HL-60/S4 treated with phorbol 12-myristate 13-acetate at 8.2 ng/mL for 4 days and 3 days (cell line): Measurements from ENCODE around the gene CFB.
"Not testable (repeated sequence)": the region's sequence is repeated elsewhere in the genome, so short reads cannot be mapped to it uniquely, and the experiment has no call there.

Source experiments
- in situ Hi-C: fragments of 300-500 bp; cut with MboI; formaldehyde crosslinking; loops from 2 replicates; pipeline ENCODE4 v1.15.0; 2022; ENCODE audit warnings: low sequenced_read_pairs

CFB gene

GRCh38 chr6:31911826-31912585, 33.9 kb upstream of the CFB start:
- in situ Hi-C loops: no loop called here

DNA sequence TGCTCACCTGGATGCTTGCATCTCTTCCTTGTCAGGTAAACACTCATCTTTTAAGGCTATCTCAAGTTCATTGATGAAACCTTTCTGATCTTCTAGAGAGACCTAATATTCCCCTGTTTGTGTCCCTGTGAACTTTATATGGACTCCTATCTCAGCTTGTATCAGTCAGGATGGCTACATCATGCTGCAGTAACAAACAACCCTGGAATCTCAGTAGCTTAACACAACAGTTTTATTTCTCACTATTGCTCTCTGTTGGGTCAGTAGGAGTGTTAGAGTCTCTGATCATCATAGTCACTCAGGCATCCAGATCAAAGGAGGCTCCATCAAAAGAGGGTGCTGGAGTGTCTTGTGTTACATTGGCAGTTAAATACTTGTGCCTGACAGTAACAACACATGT, 30.5 kb upstream of the CFB start:
- in situ Hi-C loops: no loop called here

DNA sequence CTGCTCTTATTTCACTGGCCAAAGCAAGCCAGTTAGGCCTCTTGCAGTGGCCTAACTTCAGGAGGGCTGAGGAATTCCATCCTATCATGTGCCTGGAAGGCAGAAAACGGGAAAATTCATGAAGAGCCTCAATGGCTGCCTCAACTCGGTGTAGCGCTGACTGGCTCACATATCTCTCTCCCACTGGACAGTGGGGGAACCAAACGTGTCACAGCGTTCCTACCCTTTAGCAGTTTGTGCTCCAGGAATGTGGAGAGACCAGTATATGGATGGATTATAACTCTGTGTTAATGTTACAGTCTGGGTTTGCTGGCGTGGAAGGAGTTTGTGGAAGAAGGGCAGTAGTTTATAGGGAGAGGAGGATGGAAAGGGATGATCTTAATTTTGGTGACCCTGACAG, 30.1 kb upstream of the CFB start:
- in situ Hi-C loops: no loop called here

- in situ Hi-C loops: no loop called here
These were observed 27.7 kb upstream of the CFB start for GRCh38 chr6:31918069-31918720.

- in situ Hi-C loops: no loop called here
These were observed 26.1 kb upstream of the CFB start for GRCh38 chr6:31919624-31920303.

DNA sequence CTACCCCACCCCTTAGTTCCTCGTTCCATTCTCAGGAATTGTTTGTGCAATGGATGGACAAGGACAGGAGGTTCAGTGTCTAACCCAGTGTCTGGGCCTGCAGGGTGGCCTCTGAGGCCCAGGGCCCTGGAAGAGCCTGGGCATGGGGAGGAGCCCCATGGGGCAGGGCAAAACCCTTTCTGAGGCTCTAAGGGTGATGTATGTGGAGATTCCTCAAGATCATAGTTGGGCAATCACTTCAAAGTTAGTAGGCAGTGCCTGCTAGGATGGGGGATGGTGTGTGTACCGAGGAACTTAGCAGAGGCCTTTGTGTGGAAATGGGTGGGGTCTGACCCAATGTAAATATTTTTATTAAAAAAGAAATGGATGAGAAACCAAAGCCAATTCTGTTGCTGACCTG, 25.1 kb upstream of the CFB start:
- in situ Hi-C loops: no loop called here

DNA sequence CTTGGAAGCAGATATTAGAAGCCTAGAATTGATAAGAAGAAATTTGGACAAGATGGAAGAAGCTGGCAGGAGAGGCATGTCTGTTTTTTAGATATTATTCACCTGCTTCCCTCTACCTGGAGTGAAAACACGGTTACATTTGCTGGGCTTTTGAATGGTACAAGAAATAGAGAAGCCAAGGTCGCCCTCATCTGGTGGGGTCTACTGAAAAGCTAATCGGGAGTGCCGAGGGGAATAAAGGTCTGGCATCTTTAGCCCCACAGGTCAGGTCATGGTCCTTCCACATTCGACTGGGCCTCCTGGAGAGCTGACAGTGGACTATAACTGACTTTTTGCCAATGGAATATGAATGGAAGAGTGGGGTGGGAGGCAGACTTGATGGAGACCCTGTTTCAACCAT, 23.0 kb upstream of the CFB start:
- in situ Hi-C loops: no loop called here

GRCh38 chr6:31927242-31927862, 18.5 kb upstream of the CFB start, which contains the start of gene C2:
Gene C2 (plus strand): TSS chr6:31927717. CDS start chr6:31927753, 36 bp downstream.
- in situ Hi-C loops: no loop called here

DNA sequence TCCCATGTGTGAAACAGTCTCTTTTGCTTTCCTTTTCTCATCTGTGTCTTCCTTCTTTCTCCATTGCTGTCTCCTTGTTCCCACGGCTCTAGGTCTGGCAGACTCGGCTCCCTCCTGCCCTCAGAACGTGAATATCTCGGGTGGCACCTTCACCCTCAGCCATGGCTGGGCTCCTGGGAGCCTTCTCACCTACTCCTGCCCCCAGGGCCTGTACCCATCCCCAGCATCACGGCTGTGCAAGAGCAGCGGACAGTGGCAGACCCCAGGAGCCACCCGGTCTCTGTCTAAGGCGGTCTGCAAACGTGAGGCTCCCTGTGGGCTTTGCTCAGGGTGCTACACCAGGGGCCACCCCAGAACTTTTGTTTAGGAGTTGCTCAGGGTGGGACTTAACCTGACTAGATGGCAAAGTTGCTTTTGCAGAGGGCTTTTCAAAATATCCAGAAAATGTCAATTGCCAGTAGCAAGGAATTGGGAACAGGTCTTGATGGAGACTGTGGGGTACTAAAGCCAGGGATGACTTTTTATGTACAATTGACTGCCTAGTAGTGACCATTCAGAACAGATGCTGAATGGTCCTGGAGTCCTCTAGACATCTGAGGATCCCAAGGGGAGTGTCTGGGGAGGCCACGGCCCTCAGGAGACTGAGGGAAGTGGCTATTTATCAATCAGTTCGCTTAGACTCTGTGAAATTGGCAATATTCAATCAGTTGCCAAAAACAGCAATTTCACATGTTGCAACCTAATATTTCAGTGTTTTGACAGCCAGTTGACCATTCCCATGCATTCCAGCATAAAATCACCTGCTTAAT, 17.8 kb upstream of the CFB start:
- in situ Hi-C loops: no loop called here

- in situ Hi-C loops: no loop called here
These were observed 17.3 kb upstream of the CFB start for GRCh38 chr6:31928672-31928939.

GRCh38 chr6:31930962-31931361, 14.9 kb upstream of the CFB start:
- in situ Hi-C loops: no loop called here

DNA sequence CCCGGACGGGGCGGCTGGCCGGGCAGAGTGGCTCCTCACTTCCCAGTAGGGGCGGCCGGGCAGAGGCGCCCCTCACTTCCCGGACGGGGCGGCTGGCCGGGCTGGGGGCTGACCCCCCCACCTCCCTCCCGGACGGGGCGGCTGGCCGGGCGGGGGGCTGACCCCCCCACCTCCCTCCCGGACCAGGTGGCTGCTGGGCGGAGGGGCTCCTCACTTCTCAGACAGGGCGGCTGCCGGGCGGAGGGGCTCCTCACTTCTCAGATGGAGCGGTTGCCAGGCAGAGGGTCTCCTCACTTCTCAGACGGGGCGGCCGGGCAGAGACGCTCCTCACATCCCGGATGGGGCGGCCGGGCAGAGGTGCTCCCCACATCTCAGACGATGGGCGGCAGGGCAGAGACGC, 13.8 kb upstream of the CFB start:
- in situ Hi-C loops: not testable (repeated sequence)

- in situ Hi-C loops: no loop called here
These were observed 12.4 kb upstream of the CFB start for GRCh38 chr6:31933537-31933936.

GRCh38 chr6:31935021-31935420, 10.9 kb upstream of the CFB start:
- in situ Hi-C loops: no loop called here

DNA sequence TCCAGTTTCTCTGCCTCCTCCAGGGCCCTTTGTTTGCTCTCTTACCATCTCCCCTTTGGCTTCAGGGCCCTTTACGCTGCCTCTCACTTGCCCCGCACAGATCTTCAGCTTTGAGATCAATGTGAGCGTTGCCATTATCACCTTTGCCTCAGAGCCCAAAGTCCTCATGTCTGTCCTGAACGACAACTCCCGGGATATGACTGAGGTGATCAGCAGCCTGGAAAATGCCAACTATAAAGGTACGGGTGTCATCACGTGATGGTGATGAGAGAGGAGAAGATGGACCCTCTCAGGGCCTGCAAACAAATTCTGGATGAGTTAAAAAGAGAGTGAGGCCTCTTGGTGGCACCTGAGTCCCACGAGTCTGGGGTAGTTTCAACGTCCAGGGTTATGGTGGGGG, 10.1 kb upstream of the CFB start:
- in situ Hi-C loops: no loop called here

DNA sequence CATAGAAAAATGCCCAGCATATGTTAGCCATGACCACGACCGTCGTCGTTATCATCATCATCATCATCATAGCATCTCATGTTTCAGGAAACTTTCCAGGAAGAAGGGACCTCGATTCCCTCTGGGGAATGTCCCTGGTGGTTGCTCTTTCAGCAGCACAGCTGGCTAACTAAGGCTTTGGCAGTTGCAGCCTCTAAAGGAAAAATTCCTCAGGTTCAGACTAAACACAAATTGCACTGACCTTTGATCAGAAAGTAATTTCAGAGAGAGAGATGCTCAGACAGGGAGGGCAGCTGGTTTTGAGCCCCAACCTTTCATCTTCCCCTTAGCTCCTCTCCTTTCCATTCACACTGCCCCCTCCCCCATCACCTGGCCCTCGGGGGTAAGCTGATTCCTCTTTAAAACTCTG, 5.6 kb upstream of the CFB start:
- in situ Hi-C loops: no loop called here

DNA sequence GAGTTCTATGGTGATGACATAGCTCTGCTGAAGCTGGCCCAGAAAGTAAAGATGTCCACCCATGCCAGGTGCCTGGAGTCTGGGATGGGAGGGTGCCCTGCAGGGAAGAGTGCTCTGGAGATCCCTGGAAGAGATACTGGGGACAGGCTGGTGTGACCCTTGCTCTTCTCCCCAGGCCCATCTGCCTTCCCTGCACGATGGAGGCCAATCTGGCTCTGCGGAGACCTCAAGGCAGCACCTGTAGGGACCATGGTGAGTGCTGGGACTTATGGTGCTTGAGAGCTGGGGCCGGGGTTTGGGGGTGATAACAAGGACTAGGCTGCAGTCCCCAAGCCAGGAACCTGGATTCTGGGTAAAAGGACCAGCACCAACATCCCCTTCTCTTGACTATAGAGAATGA, 2.2 kb upstream of the CFB start:
- in situ Hi-C loops: no loop called here

- in situ Hi-C loops: no loop called here
These were observed 765 bp upstream of the CFB start for GRCh38 chr6:31945154-31945506.

- in situ Hi-C loops: no loop called here
These were observed 533 bp downstream of the CFB start for GRCh38 chr6:31946370-31946885.

DNA sequence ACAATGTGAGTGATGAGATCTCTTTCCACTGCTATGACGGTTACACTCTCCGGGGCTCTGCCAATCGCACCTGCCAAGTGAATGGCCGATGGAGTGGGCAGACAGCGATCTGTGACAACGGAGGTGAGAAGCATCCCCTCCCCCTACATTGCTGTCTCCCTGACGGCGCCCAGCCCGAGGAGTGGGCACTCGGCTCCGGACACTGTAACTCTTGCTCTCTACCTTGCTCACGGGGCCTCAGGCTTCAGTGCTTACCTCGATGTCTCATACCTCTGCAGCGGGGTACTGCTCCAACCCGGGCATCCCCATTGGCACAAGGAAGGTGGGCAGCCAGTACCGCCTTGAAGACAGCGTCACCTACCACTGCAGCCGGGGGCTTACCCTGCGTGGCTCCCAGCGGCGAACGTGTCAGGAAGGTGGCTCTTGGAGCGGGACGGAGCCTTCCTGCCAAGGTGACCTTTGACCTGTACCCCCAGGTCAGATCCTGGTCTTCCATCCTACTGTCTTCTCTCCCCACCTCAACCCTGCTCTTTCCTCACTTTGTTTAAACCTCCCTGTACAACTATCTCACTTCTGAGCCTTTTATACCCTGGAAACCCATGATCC, 1.3 kb downstream of the CFB start:
- in situ Hi-C loops: no loop called here

- in situ Hi-C loops: no loop called here
These were observed 2.0 kb downstream of the CFB start for GRCh38 chr6:31947864-31948263.
